CD4-positive, alpha-beta T cell (primary cell): ENCODE data around the gene CAB39L. TPM values are rescaled to one million over a fixed set of nuclear protein-coding genes. Genes with fewer than 3 reads are reported as not detected.

Experiments
- ATAC-seq: fragments of 200-7000 bp; cut with Tn5 transposase; one replicate; pipeline ENCODE4 v1.10.0; 2022; ENCODE audit warnings: mild to moderate bottlenecking; ENCODE audit not compliant: poor library complexity
- CTCF ChIA-PET: fragments of 350-600 bp; sonication (Branson Sonifier 250); formaldehyde crosslinking; loops from one replicate; lab custom pipeline; 2021; ENCODE audit warnings: antibody characterized with exemption, inconsistent platforms; lab: Charles Lee
- POLR2A ChIA-PET: fragments of 350-600 bp; sonication (Branson Sonifier 250); formaldehyde crosslinking; loops from one replicate; lab custom pipeline; 2021; ENCODE audit warnings: antibody characterized with exemption, inconsistent platforms; lab: Charles Lee
- DNase-seq, 14 experiments: peaks; one replicate each; pipeline ENCODE4 v3.0.0-alpha.2; 2013 to 2020; ENCODE audit warnings: mixed read lengths in 2 of 14
- H3K27ac ChIP-seq, 2 donors: one replicate each; pipeline versions ENCODE4 v1.5.1 to v1.7.0; 2013; ENCODE audit warnings: low read length in 2 of 2, low read depth in 1 of 2, mild to moderate bottlenecking in 1 of 2
- H3K27me3 ChIP-seq, 2 experiments: 1 replicate in 1 of 2; 2 replicates in 1 of 2; pipeline versions ENCODE4 v1.6.1 to v1.7.0; 2013; ENCODE audit warnings: low read length in 2 of 2, control low read depth in 1 of 2, mild to moderate bottlenecking in 1 of 2, moderate library complexity in 1 of 2; ENCODE audit not compliant: insufficient read depth in 2 of 2, control insufficient read depth in 1 of 2
- H3K36me3 ChIP-seq: one replicate; pipeline ENCODE4 v1.6.1; 2013; ENCODE audit warnings: low read length, control low read depth; ENCODE audit not compliant: insufficient read depth
- H3K4me1 ChIP-seq: one replicate; pipeline ENCODE4 v1.6.1; 2013; ENCODE audit warnings: low read length, control low read depth; ENCODE audit not compliant: insufficient read depth
- H3K4me3 ChIP-seq: one replicate; pipeline ENCODE4 v1.5.1; 2013; ENCODE audit warnings: mild to moderate bottlenecking, low read length, moderate library complexity
- H3K9me3 ChIP-seq, 2 experiments: 1 replicate in 1 of 2; 2 replicates in 1 of 2; pipeline versions ENCODE4 v1.6.1 to v1.7.0; 2013; ENCODE audit warnings: low read length in 2 of 2, mild to moderate bottlenecking in 2 of 2, control low read depth in 1 of 2, moderate library complexity in 1 of 2; ENCODE audit not compliant: control insufficient read depth in 1 of 2, insufficient read depth in 1 of 2
- H3K27ac Mint-ChIP-seq: one replicate; pipeline ENCODE4 v1.8.0; 2020; ENCODE audit warnings: mixed read lengths
- H3K27me3 Mint-ChIP-seq: one replicate; pipeline ENCODE4 v1.8.0; 2021; ENCODE audit warnings: mixed read lengths
- H3K36me3 Mint-ChIP-seq: one replicate; pipeline ENCODE4 v1.8.0; 2021; ENCODE audit warnings: low read depth, mixed read lengths
- H3K4me1 Mint-ChIP-seq: one replicate; pipeline ENCODE4 v1.8.0; 2021; ENCODE audit warnings: low read depth, mixed read lengths
- H3K4me3 Mint-ChIP-seq: one replicate; pipeline ENCODE4 v1.8.0; 2020; ENCODE audit warnings: mild to moderate bottlenecking, mixed read lengths
- H3K9me3 Mint-ChIP-seq: one replicate; pipeline ENCODE4 v1.8.0; 2020; ENCODE audit warnings: mixed read lengths
- intact Hi-C, 2 experiments: fragments of 100-400 bp; cut with DNase I in 1 of 2; cut with micrococcal nuclease in 1 of 2; formaldehyde crosslinking; loops; one replicate each; pipeline versions ENCODE4 v1.15.1 to v1.9.0; 2023 to 2025; cut with DNase I, micrococcal nuclease
- total RNA-seq, 174 experiments: library from RNA in 2 of 174; stranded (reverse) in 2 of 174; gene quantifications; one replicate each; pipeline ENCODE4 v1.2.3 and lab custom pipeline; 2021 to 2026
- TF ChIP-seq, protein P1 (sequence below): fragments of 200-600 bp; IDR thresholded peaks from one replicate; pipeline ENCODE4 v1.8.0; 2022; ENCODE audit warnings: antibody characterized with exemption, mild to moderate bottlenecking

CAB39L gene
- total RNA-seq, 2 experiments from 2014 or later: 1.9 to 2.5 TPM

DNA sequence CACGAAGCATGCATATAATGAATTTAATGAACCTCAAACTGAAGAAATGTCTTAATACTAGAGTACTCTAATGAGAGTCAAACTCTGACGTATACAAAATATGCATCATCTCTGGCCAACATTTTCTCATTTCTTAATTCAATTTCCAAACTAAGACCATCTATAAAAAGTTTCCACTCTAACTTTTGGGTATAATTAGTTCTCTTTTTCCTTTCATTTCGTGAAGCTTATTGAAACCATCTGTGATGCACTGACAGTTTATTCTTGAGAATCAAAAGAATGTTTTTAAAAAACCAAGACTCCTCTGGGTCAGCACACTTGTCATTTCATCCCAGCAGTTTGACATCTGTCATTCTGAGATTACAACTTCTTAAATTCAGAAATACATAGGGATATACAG, 90.0 kb downstream of the CAB39L start:
- ATAC-seq (no peak), DNase-seq (no peak)
- no peaks in the 10 kb centered on the region for H3K4me1 Mint-ChIP-seq
- Histone ChIP-seq H3K4me1 (no peaks in the 10 kb centered on the region), H3K36me3 (no peaks in the 10 kb centered on the region), H3K9me3 (no peaks in the 10 kb centered on the region), H3K27me3 (no peaks in the 10 kb centered on the region), H3K4me3 (no peak overlapping the region), H3K27ac (no peak overlapping the region)
- H3K27me3 Mint-ChIP-seq: no peaks in the 10 kb centered on the region
- CTCF ChIA-PET: interaction anchor here (1.0 kb wide), 1 partner anchor 14 kb away, joined by 3 read pairs; no protein-coding TSS in a partner anchor
- TF ChIP-seq, protein P1, sequence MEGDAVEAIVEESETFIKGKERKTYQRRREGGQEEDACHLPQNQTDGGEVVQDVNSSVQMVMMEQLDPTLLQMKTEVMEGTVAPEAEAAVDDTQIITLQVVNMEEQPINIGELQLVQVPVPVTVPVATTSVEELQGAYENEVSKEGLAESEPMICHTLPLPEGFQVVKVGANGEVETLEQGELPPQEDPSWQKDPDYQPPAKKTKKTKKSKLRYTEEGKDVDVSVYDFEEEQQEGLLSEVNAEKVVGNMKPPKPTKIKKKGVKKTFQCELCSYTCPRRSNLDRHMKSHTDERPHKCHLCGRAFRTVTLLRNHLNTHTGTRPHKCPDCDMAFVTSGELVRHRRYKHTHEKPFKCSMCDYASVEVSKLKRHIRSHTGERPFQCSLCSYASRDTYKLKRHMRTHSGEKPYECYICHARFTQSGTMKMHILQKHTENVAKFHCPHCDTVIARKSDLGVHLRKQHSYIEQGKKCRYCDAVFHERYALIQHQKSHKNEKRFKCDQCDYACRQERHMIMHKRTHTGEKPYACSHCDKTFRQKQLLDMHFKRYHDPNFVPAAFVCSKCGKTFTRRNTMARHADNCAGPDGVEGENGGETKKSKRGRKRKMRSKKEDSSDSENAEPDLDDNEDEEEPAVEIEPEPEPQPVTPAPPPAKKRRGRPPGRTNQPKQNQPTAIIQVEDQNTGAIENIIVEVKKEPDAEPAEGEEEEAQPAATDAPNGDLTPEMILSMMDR: no peak
- H3K36me3 Mint-ChIP-seq: peaks cover 21% of the 10 kb centered on the region
- peaks cover 2% of the 10 kb centered on the region for H3K9me3 Mint-ChIP-seq
- intact Hi-C loops: no loop called here
- no peak overlapping the region for H3K4me3 Mint-ChIP-seq
- POLR2A ChIA-PET: no interaction called here
- no peak overlapping the region for H3K27ac Mint-ChIP-seq

DNA sequence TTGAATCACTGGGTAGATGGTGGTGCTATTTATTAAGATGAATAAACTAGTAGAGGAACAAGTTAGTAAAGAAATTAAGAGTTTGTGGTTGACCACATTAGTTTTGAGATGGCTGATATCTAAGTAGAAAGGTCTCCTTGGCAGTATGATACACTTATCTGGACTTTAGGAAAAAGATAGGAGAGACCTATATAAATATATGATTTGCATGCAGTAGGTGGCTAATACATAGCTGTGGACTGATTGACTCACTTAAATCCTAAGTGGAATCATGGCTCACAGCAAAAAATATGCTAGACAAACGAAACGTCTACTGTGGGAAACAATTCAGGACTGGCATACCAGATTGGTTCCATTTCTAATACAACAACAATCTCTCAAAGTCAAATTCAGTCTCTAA, 92.0 kb downstream of the CAB39L start:
- CTCF ChIA-PET: no interaction called here
- DNase-seq (no peak), ATAC-seq (no peak)
- Mint-ChIP-seq H3K4me1 (no peaks in the 10 kb centered on the region), H3K27me3 (no peaks in the 10 kb centered on the region), H3K36me3 (peaks cover 10% of the 10 kb centered on the region), H3K27ac (no peak overlapping the region), H3K9me3 (peaks cover 2% of the 10 kb centered on the region), H3K4me3 (no peak overlapping the region)
- POLR2A ChIA-PET: interaction anchor here (1.0 kb wide), 1 partner anchor 22 kb away, joined by 3 read pairs; no protein-coding TSS in a partner anchor
- H3K27me3 ChIP-seq: no peaks in the 10 kb centered on the region
- H3K9me3 ChIP-seq: no peaks in the 10 kb centered on the region
- H3K4me1 ChIP-seq: no peaks in the 10 kb centered on the region
- intact Hi-C loops: no loop called here
- no peaks in the 10 kb centered on the region for H3K36me3 ChIP-seq
- H3K27ac ChIP-seq: no peak overlapping the region
- TF ChIP-seq, protein P1: no peak
- no peak overlapping the region for H3K4me3 ChIP-seq

GRCh38 chr13:49348751-49349150, 95.1 kb downstream of the CAB39L start:
- no peak for ATAC-seq
- H3K9me3 Mint-ChIP-seq: no peaks in the 10 kb centered on the region
- no peak overlapping the region for H3K4me3 ChIP-seq
- peaks cover 6% of the 10 kb centered on the region for H3K36me3 Mint-ChIP-seq
- no peak overlapping the region for H3K27ac Mint-ChIP-seq
- H3K4me3 Mint-ChIP-seq: no peak overlapping the region
- H3K9me3 ChIP-seq: no peaks in the 10 kb centered on the region
- POLR2A ChIA-PET: no interaction called here
- CTCF ChIA-PET: interaction anchor here (2.0 kb wide), 1 partner anchor 258 kb away, joined by 5 read pairs; no protein-coding TSS in a partner anchor
- H3K4me1 ChIP-seq: no peaks in the 10 kb centered on the region
- intact Hi-C loops: no loop called here
- H3K27ac ChIP-seq: no peak overlapping the region
- H3K27me3 Mint-ChIP-seq: no peaks in the 10 kb centered on the region
- peaks cover 3% of the 10 kb centered on the region for H3K4me1 Mint-ChIP-seq
- no peak for DNase-seq
- H3K27me3 ChIP-seq: no peaks in the 10 kb centered on the region
- TF ChIP-seq, protein P1: no peak
- H3K36me3 ChIP-seq: no peaks in the 10 kb centered on the region
